Tibial nerve (tissue), 4 donors: ENCODE measurements around the gene NPHP4.

Experiments used
- EP300 ChIP-seq, 2 donors: sonication (generic); formaldehyde crosslinking; IDR thresholded peaks; one replicate each; pipeline ENCODE4 v1.6.1; 2017; ENCODE audit warnings: antibody characterized with exemption in 2 of 2, mild to moderate bottlenecking in 1 of 2
- POLR2A ChIP-seq, 2 donors: fragments of 450-650 bp; IDR thresholded peaks; one replicate each; pipeline ENCODE4 v1.6.1; 2017; ENCODE audit warnings: antibody characterized with exemption in 2 of 2, mild to moderate bottlenecking in 2 of 2, moderate library complexity in 2 of 2
- TF ChIP-seq, protein P1 (sequence below), 5 experiments: fragments of 200-600 bp in 3 of 5; fragments of 450-650 bp in 2 of 5; sonication (generic) in 3 of 5; IDR thresholded peaks; one replicate each; pipeline ENCODE4 v1.5.1; 2016 to 2019; ENCODE audit warnings: antibody characterized with exemption in 5 of 5, mild to moderate bottlenecking in 3 of 5, moderate library complexity in 2 of 5

DNA sequence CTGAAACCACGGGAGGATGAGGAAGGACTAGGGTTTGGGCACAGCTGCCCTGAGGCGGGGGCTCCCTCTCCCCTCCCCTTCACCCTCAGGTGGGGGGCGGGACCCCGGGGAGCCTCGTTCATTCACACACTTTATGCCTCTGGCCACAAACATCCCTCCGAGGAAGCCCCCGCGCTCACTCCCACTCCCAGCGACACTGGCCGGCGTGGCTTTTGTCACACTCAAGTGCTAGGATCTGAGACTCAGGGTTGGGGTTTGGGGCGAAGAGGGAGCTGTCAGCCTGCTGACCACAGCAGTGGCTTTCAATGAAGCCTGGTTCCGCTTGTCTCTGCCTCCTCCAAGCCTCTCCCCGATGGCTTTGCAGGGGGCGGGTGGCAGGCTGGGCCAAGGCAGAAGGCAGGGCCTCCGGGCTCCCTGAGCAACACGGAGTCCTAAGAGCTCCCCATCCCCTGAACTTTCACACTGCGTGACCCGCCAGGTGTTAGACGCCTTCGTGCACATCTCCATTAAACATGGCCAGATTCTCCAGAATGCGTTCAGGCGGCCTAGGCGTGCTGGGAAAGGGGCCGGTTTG lies 178.1 kb downstream of the NPHP4 start:
- TF ChIP-seq, protein P1, sequence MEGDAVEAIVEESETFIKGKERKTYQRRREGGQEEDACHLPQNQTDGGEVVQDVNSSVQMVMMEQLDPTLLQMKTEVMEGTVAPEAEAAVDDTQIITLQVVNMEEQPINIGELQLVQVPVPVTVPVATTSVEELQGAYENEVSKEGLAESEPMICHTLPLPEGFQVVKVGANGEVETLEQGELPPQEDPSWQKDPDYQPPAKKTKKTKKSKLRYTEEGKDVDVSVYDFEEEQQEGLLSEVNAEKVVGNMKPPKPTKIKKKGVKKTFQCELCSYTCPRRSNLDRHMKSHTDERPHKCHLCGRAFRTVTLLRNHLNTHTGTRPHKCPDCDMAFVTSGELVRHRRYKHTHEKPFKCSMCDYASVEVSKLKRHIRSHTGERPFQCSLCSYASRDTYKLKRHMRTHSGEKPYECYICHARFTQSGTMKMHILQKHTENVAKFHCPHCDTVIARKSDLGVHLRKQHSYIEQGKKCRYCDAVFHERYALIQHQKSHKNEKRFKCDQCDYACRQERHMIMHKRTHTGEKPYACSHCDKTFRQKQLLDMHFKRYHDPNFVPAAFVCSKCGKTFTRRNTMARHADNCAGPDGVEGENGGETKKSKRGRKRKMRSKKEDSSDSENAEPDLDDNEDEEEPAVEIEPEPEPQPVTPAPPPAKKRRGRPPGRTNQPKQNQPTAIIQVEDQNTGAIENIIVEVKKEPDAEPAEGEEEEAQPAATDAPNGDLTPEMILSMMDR (IDR thresholded peaks at IDR 0.05) = no peak
- no peak for TF ChIP-seq POLR2A (IDR thresholded peaks at IDR 0.05)
- TF ChIP-seq EP300 (IDR thresholded peaks at IDR 0.05) = no peak
